ENCODE data around the gene ZNF335.
"Not testable (repeated sequence)": the region's sequence is repeated elsewhere in the genome, so short reads cannot be mapped to it uniquely, and the experiment has no call there.

The ZNF335 gene

DNA sequence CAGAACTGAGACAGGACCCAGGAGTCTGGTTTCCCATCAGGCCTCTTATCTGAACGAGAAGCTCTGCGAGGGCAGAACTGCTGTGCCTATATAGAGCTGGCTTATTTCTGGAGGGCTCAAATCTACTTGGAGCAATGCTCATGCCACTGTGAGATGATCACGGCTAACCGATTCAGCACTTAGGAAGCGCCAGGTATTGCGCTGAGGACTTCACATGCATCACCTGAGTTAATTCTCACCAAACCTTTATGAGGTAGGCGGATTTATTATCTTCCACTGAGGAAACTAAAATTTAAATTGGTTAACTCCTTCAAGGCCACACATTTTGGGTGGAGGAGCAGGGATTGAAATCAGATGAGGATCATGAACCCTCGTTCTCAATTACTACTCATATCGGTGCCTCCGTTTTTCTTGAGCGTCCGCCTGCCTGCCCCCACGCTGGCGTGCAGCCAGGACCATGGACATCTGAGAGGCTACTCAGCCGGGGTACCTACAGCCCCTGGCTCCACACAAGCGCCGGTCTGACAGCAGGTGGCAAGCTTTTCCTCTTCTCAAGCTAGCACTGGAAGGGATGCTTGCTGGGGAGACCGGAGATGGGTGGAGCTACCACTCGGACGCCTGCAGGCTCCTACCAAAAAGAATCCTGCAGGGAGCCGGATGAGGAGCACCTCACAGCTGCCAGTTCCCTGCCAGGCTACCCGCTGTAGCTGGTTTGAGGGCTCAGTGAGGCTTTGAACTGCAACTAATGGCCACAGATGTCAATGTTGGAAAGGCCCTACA lies 38.5 kb downstream of the ZNF335 start:
- no peaks in the 10 kb centered on the region for H3K27me3 ChIP-seq (ENCODE audit: low read depth)
- peaks cover 17% of the 10 kb centered on the region for H3K36me3 ChIP-seq (replicated peaks)
- peak overlapping the region; percentile 96 for H3K4me3 ChIP-seq
- H3K9me3 ChIP-seq, result no peaks in the 10 kb centered on the region
- in situ Hi-C loops (cut with MboI; ENCODE audit: low sequenced_read_pairs), result no loop called here
- DNase-seq (ENCODE audit: low spot score in 2 of 2), result peak; percentile 81 to 87
- H3K4me1 ChIP-seq, result peaks cover 13% of the 10 kb centered on the region

DNA sequence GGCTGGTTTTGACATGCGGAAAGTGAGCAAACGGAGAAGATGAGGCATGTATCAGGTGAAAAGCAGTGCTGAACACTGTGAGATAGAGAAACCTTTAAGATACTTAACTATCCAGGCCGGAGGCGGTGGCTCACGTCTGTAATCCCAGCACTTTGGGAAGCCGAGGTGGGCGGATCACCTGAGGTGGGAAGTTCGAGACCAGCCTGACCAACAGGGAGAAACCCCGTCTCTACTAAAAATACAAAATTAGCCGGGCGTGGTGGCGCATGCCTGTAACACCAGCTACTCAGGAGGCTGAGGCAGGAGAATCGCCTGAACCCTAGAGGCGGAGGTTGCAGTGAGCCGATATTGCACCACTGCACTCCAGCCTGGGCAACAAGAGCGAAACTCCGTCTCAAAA lies 40.3 kb downstream of the ZNF335 start:
- H3K9me3 ChIP-seq; H3K27me3 ChIP-seq (ENCODE audit: low read depth); DNase-seq (ENCODE audit: low spot score in 2 of 2); H3K4me3 ChIP-seq; in situ Hi-C loops (cut with MboI; ENCODE audit: low sequenced_read_pairs); H3K36me3 ChIP-seq (replicated peaks): not testable (repeated sequence)
- H3K4me1 ChIP-seq, result peaks cover 13% of the 10 kb centered on the region

- in situ Hi-C loops (cut with MboI; ENCODE audit: low sequenced_read_pairs), result no loop called here
- Histone ChIP-seq H3K9me3 (no peaks in the 10 kb centered on the region), H3K4me1 (peaks cover 11% of the 10 kb centered on the region), H3K27me3 (ENCODE audit: low read depth) (no peaks in the 10 kb centered on the region), H3K36me3 (replicated peaks) (no peaks in the 10 kb centered on the region), H3K4me3 (no peak overlapping the region)
- no peak for DNase-seq (ENCODE audit: low spot score in 2 of 2)
Measured at GRCh38 chr20:45927071-45927878, 44.7 kb downstream of the ZNF335 start.

DNA sequence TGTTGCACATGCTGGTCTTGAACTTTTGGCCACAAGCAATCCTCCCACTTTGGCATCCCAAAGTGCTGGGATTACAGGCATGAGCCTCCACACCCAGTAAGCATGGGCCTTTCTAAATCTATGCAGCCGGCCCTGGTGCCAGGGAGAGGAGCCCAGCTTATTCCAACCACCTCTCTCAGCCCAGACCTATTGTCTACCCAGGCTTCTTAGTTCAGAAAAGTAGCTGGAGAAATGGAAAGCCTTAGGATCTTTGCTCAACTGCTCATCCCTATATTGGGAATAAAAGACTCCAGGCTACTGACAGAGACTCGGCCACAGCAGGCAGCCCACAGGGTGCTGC lies 45.3 kb downstream of the ZNF335 start:
- Histone ChIP-seq H3K9me3 (no peaks in the 10 kb centered on the region), H3K36me3 (replicated peaks) (no peaks in the 10 kb centered on the region), H3K4me1 (peaks cover 11% of the 10 kb centered on the region), H3K27me3 (ENCODE audit: low read depth) (no peaks in the 10 kb centered on the region), H3K4me3 (no peak overlapping the region)
- in situ Hi-C loops (cut with MboI; ENCODE audit: low sequenced_read_pairs), result no loop called here
- DNase-seq (ENCODE audit: low spot score in 2 of 2), result no peak

DNA sequence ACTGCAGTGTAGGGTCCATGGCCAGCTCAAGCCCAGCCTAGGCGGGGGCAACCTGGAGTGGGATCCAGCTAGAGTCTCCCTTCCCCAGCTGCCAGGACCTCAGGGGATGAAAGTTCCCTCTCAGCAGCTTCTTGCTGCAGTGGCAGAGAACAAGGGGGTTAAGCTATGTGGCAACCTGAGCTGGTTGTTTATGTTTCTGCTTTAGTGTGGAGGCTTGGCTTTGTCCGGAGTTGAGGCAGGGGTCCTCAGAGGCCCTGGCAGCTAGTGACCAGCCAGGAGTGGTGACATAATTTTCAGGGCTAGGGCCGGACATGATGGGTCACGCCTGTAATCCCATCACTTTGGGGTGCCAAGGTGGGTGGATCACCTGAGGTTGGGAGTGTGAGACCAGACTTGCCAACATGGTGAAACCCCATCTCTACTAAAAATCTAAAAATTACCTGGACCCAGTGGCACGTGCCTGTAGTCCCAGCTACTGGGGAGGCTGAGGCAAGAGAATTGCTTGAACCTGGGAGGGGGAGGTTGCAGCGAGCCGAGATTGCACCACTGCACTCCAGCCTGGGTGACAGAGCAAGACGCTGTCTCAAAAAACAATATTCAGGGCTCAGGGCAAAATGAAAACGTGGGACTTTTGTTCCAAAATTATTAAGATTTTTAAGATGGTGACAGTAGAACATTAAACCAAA lies 46.0 kb downstream of the ZNF335 start:
- peaks cover 11% of the 10 kb centered on the region for H3K4me1 ChIP-seq
- DNase-seq (ENCODE audit: low spot score in 2 of 2), result no peak
- H3K36me3 ChIP-seq (replicated peaks), result no peaks in the 10 kb centered on the region
- in situ Hi-C loops (cut with MboI; ENCODE audit: low sequenced_read_pairs), result no loop called here
- no peak overlapping the region for H3K4me3 ChIP-seq
- no peaks in the 10 kb centered on the region for H3K9me3 ChIP-seq
- no peaks in the 10 kb centered on the region for H3K27me3 ChIP-seq (ENCODE audit: low read depth)

GRCh38 chr20:45924391-45925261 lies 47.4 kb downstream of the ZNF335 start:
- no peaks in the 10 kb centered on the region for H3K27me3 ChIP-seq (ENCODE audit: low read depth)
- no peaks in the 10 kb centered on the region for H3K36me3 ChIP-seq (replicated peaks)
- in situ Hi-C loops (cut with MboI; ENCODE audit: low sequenced_read_pairs), result no loop called here
- no peaks in the 10 kb centered on the region for H3K9me3 ChIP-seq
- DNase-seq (ENCODE audit: low spot score in 2 of 2), result no peak
- peaks cover 11% of the 10 kb centered on the region for H3K4me1 ChIP-seq
- no peak overlapping the region for H3K4me3 ChIP-seq

DNA sequence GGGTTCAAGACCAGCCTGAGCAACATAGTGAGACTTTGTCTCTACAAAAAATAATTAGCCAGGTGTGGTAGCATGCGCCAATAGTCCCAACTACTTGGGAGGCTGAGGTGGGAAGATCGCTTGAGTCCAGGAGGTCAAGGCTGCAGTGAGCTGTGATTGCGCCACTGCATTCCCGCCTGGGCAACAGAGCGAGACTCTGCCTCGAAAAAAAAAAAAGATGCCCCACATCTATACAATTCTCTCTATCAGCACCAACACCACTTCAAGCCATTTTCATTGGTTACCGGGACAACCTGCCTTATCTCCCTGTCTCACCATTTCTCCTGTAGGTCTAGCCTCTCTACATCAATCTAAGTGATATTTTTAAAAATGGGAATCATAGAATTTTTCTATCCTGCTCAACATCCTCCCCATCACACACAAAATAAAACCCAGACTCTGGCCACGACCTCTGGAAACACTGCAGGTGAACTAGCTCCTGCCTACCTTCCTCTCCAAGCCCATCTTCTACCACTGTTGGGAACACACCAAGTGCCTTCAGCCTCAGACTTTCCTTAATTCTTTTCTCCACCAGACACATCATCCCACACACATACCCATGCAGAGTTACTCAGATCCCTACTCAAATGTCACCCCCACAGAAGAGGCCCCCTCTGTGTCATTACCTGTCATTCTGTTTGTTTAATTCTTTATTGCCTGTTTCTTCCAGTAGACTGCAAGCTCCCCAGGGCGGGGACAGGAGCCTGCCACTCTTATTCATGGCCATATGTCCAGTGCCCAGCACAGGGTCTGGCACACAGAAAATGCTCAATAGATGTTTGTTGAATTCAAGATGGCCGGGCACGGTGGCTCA lies 50.4 kb downstream of the ZNF335 start:
- Histone ChIP-seq H3K27me3 (ENCODE audit: low read depth) (no peaks in the 10 kb centered on the region), H3K4me1 (no peaks in the 10 kb centered on the region), H3K9me3 (no peaks in the 10 kb centered on the region), H3K4me3 (no peak overlapping the region), H3K36me3 (replicated peaks) (no peaks in the 10 kb centered on the region)
- DNase-seq (ENCODE audit: low spot score in 2 of 2), result no peak
- in situ Hi-C loops (cut with MboI; ENCODE audit: low sequenced_read_pairs), result no loop called here

- Histone ChIP-seq H3K27me3 (ENCODE audit: low read depth) (no peaks in the 10 kb centered on the region), H3K4me1 (no peaks in the 10 kb centered on the region)
Measured at GRCh38 chr20:45920462-45921336, 51.3 kb downstream of the ZNF335 start.

DNA sequence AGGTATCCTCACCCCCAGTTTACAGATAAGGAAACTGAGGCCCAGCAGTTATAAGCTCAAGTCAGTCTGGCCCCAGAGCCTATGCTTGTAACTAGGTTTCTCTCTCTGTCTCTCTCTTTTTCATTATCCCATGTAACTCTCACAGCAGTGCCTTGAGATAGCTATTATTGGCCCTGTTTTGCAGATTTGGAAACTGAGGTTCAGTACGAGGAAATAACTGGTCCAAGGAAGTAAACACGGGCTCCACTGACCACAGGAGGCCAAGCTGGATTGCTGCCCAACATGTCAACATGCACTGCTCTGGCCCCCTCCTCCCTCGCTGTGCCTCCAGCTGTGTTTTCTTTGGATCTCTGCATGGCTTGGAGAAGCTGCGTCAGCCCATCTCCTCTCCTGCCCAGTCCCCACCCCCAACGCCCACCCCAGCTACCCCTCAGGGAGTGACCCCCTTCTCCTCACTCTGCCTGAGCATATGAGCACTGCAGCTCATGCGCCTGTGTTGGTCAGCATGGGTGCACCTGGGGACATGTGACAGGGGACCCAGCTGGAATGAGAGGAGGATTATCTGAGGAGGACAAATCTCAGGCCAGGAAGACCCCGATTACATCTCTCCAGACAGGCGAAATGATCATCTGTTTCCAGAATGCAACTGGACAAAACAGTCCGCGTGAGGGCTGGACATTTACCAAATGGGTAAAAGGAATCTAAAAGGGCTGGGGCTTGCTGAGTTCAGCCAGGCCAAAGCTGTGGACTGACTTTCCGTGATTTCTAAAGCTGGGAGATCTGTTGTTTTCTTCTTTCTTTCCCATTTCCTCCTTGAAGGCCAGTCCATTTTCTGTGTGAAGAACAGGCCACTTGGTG lies 52.2 kb downstream of the ZNF335 start:
- H3K4me3 ChIP-seq, result no peak overlapping the region
- no peaks in the 10 kb centered on the region for H3K9me3 ChIP-seq
- in situ Hi-C loops (cut with MboI; ENCODE audit: low sequenced_read_pairs), result no loop called here
- no peaks in the 10 kb centered on the region for H3K4me1 ChIP-seq
- no peaks in the 10 kb centered on the region for H3K36me3 ChIP-seq (replicated peaks)
- H3K27me3 ChIP-seq (ENCODE audit: low read depth), result no peaks in the 10 kb centered on the region
- DNase-seq (ENCODE audit: low spot score in 2 of 2), result no peak

More at GRCh38 chr20:45920462-45921336, 51.3 kb downstream of the ZNF335 start:
- Histone ChIP-seq H3K4me3 (no peak overlapping the region), H3K36me3 (replicated peaks) (no peaks in the 10 kb centered on the region), H3K9me3 (no peaks in the 10 kb centered on the region)
- in situ Hi-C loops (cut with MboI; ENCODE audit: low sequenced_read_pairs), result no loop called here
- no peak for DNase-seq (ENCODE audit: low spot score in 2 of 2)

- in situ Hi-C loops (cut with MboI; ENCODE audit: low sequenced_read_pairs), result no loop called here
- no peaks in the 10 kb centered on the region for H3K4me1 ChIP-seq
- DNase-seq (ENCODE audit: low spot score in 2 of 2), result no peak
- no peaks in the 10 kb centered on the region for H3K9me3 ChIP-seq
- no peak overlapping the region for H3K4me3 ChIP-seq
- H3K36me3 ChIP-seq (replicated peaks), result no peaks in the 10 kb centered on the region
- H3K27me3 ChIP-seq (ENCODE audit: low read depth), result no peaks in the 10 kb centered on the region
Measured at GRCh38 chr20:45918779-45919537, 53.0 kb downstream of the ZNF335 start.

DNA sequence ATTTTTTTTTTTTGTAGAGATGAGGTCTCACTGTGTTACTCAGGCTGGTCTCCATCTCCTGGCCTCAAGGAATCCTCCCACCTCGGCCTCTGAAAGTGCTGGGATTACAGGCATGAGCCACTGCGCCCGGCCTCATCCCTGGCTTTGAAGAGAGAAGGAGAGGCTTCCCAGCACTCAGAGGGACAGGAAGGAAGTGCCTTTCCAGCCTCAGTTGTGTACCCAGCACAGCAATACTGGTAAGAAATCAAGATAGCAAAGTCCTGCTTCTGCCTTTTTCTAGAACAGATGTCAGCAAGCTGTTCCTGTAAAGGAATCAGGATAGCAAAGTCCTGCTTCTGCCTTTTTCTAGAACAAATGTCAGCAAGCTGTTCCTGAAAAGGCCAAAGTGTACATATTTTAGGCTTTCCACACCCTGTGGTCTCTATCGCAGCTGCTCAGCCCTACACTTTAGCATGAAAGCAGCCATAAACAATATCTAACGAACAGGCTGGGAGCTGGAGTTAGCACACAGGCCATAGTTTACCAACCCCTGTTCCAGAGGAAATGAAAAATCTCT lies 53.7 kb downstream of the ZNF335 start:
- no peak for DNase-seq (ENCODE audit: low spot score in 2 of 2)

More for the DNA sequence above, 53.7 kb downstream of the ZNF335 start:
- no peaks in the 10 kb centered on the region for H3K4me1 ChIP-seq
- H3K9me3 ChIP-seq, result no peaks in the 10 kb centered on the region
- H3K27me3 ChIP-seq (ENCODE audit: low read depth), result no peaks in the 10 kb centered on the region
- H3K36me3 ChIP-seq (replicated peaks), result no peaks in the 10 kb centered on the region
- in situ Hi-C loops (cut with MboI; ENCODE audit: low sequenced_read_pairs), result no loop called here
- no peak overlapping the region for H3K4me3 ChIP-seq
